ENCODE results near the gene RBM23. TPM values are rescaled to one million over a fixed set of nuclear protein-coding genes. Genes with fewer than 3 reads are reported as not detected.

RBM23 gene
- total and polyA plus RNA-seq, 2 donors (not counting 3 experiments of a cell fraction or from before 2014, with no cell fraction given), result 67.7 to 68.9 TPM

GRCh38 chr14:22882529-22883172 lies 36.3 kb downstream of the RBM23 start:
- no peak overlapping the region for H3K27ac ChIP-seq (ENCODE audit: insufficient read depth, low read depth, low read length)
- H3K79me2 ChIP-seq (ENCODE audit: control insufficient read depth, insufficient read depth, low read length), result no peaks in the 10 kb centered on the region
- H2AFZ ChIP-seq (ENCODE audit: low read depth, low read length), result no peak overlapping the region
- no peaks in the 10 kb centered on the region for H3K4me1 ChIP-seq (ENCODE audit: control insufficient read depth, extremely low read depth, insufficient read depth, low read length)
- no peak overlapping the region for H3K9ac ChIP-seq (replicated peaks; ENCODE audit: extremely low read depth, insufficient read depth, low read length)
- H4K20me1 ChIP-seq (replicated peaks; ENCODE audit: control insufficient read depth, extremely low read depth, insufficient read depth, low read length), result no peaks in the 10 kb centered on the region
- FAIRE-seq, result no peak
- no TSS peak for BruUV-seq (replicated peaks)
- ChIA-PET CTCF (interaction anchor here (0.8 to 11.4 kb wide), 7 partner anchors 9 to 36 kb away, joined by 3 to 80 read pairs (median 4); partner anchors contain the start of genes LRP10 and RBM23), POLR2A (interaction anchor here (1.4 kb wide), 1 partner anchor 60 kb away, joined by 3 read pairs; no protein-coding TSS in a partner anchor)
- DNase-seq (ENCODE audit: low read depth, low spot score), result peak; percentile 19
- H3K4me2 ChIP-seq (ENCODE audit: insufficient read depth, low read length), result no peak overlapping the region
- H3K4me3 ChIP-seq (replicated peaks in 1 of 3; ENCODE audit: insufficient read depth in 1 of 3, low read depth in 1 of 3, low read length in 3 of 3), result no peak overlapping the region
- intact Hi-C loops (cut with micrococcal nuclease) (no loop called here), dilution Hi-C loops (cut with MboI; ENCODE audit: extremely low pct_ligation_motif_present, low sequenced_read_pairs) (no loop called here)
- no peaks in the 10 kb centered on the region for H3K9me1 ChIP-seq (replicated peaks; ENCODE audit: control insufficient read depth, extremely low read depth, insufficient read depth, low read length)
- H3K36me3 ChIP-seq (ENCODE audit: control insufficient read depth in 2 of 2, extremely low read depth in 1 of 2, insufficient read depth in 2 of 2, low read length in 2 of 2), result peaks cover 0 to 10% of the 10 kb centered on the region in 2 experiments
- H3K9me3 ChIP-seq (replicated peaks; ENCODE audit: control insufficient read depth, insufficient read depth, low read length), result no peaks in the 10 kb centered on the region
- TF ChIP-seq GATA2 (IDR thresholded peaks at IDR 0.05; ENCODE audit: insufficient read depth, insufficient read length, low read depth, low read length) (no peak), CTCF (IDR thresholded peaks at IDR 0.05; ENCODE audit: extremely low read depth in 1 of 2, insufficient read depth in 1 of 2, low read depth in 1 of 2, low read length in 2 of 2) (no peak), JUN (IDR thresholded peaks at IDR 0.05; ENCODE audit: borderline replicate concordance, insufficient read depth, insufficient read length, low read depth) (no peak), MYC (IDR thresholded peaks at IDR 0.05; ENCODE audit: low read depth, low read length) (no peak), FOS (IDR thresholded peaks at IDR 0.05; ENCODE audit: borderline replicate concordance, insufficient read depth, low read length) (no peak)
- no peaks in the 10 kb centered on the region for H3K27me3 ChIP-seq (ENCODE audit: control insufficient read depth in 2 of 2, insufficient read depth in 2 of 2, low read length in 2 of 2)

Measured in endothelial cell of umbilical vein (primary cell).